ENCODE data around the gene UROC1.

The UROC1 gene

GRCh38 chr3:126543457-126544061, 26.0 kb upstream of the UROC1 start:
- TF ChIP-seq CTCF (IDR thresholded peaks at IDR 0.05), result no peak
- H3K9ac ChIP-seq, result no peak overlapping the region
- no peaks in the 10 kb centered on the region for H3K9me3 ChIP-seq (ENCODE audit: control insufficient read depth, low read length)
- H3K36me3 ChIP-seq (ENCODE audit: control insufficient read depth, insufficient read depth, low read length), result no peaks in the 10 kb centered on the region
- H3K4me3 ChIP-seq (ENCODE audit: low read depth, low read length), result no peak overlapping the region
- no peak overlapping the region for H3K4me2 ChIP-seq (ENCODE audit: low read length)
- no peak overlapping the region for H3K27ac ChIP-seq
- H3K79me2 ChIP-seq, result no peaks in the 10 kb centered on the region
- no peaks in the 10 kb centered on the region for H3K27me3 ChIP-seq (ENCODE audit: control insufficient read depth, insufficient read depth, low read length)
- no peak overlapping the region for H2AFZ ChIP-seq
- H3K4me1 ChIP-seq, result peaks cover 10% of the 10 kb centered on the region

GRCh38 chr3:126542340-126543241, 25.0 kb upstream of the UROC1 start:
- Histone ChIP-seq H3K27me3 (ENCODE audit: control insufficient read depth, insufficient read depth, low read length) (no peaks in the 10 kb centered on the region), H3K9ac (no peak overlapping the region), H3K36me3 (ENCODE audit: control insufficient read depth, insufficient read depth, low read length) (no peaks in the 10 kb centered on the region), H3K27ac (no peak overlapping the region), H3K9me3 (ENCODE audit: control insufficient read depth, low read length) (no peaks in the 10 kb centered on the region), H3K4me3 (ENCODE audit: low read depth, low read length) (no peak overlapping the region), H3K79me2 (no peaks in the 10 kb centered on the region), H3K4me1 (peaks cover 10% of the 10 kb centered on the region), H3K4me2 (ENCODE audit: low read length) (no peak overlapping the region), H2AFZ (no peak overlapping the region)
- no peak for TF ChIP-seq CTCF (IDR thresholded peaks at IDR 0.05)

DNA sequence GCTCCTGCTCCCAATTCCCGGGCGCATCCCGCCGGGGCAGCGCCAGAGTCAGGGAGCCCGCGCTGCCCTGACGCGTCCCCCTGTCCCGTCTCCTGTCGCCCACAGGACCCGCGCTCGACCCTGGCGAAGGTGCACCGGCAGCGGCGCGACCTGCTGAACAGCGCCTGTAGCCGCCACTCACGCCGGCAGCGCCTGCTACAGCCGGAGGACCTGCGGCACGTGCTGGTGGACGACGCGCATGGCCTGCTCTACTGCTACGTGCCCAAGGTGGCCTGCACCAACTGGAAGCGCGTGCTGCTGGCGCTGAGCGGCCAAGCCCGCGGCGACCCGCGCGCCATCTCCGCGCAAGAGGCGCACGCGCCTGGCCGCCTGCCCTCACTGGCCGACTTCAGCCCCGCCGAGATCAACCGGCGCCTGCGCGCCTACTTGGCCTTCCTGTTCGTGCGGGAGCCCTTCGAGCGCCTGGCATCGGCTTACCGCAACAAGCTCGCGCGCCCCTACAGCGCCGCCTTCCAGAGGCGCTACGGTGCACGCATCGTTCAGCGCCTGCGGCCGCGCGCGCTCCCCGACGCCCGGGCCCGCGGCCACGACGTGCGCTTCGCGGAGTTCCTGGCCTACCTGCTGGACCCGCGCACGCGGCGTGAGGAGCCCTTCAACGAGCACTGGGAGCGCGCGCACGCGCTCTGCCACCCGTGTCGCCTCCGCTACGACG, 24.2 kb upstream of the UROC1 start:
- no peaks in the 10 kb centered on the region for H3K36me3 ChIP-seq (ENCODE audit: control insufficient read depth, insufficient read depth, low read length)
- peaks cover 10% of the 10 kb centered on the region for H3K4me1 ChIP-seq
- no peaks in the 10 kb centered on the region for H3K9me3 ChIP-seq (ENCODE audit: control insufficient read depth, low read length)
- TF ChIP-seq CTCF (IDR thresholded peaks at IDR 0.05), result no peak
- no peak overlapping the region for H3K4me2 ChIP-seq (ENCODE audit: low read length)
- H3K27me3 ChIP-seq (ENCODE audit: control insufficient read depth, insufficient read depth, low read length), result no peaks in the 10 kb centered on the region
- H3K79me2 ChIP-seq, result no peaks in the 10 kb centered on the region
- H3K27ac ChIP-seq, result no peak overlapping the region
- H3K4me3 ChIP-seq (ENCODE audit: low read depth, low read length), result no peak overlapping the region
- H2AFZ ChIP-seq, result no peak overlapping the region
- H3K9ac ChIP-seq, result no peak overlapping the region

- H3K27ac ChIP-seq, result no peak overlapping the region
- H3K9me3 ChIP-seq (ENCODE audit: control insufficient read depth, low read length), result no peaks in the 10 kb centered on the region
- H3K9ac ChIP-seq, result no peak overlapping the region
- peak overlapping the region; percentile 41 for H3K4me2 ChIP-seq (ENCODE audit: low read length)
- no peak overlapping the region for H2AFZ ChIP-seq
- no peaks in the 10 kb centered on the region for H3K79me2 ChIP-seq
- no peaks in the 10 kb centered on the region for H3K27me3 ChIP-seq (ENCODE audit: control insufficient read depth, insufficient read depth, low read length)
- no peak overlapping the region for H3K4me3 ChIP-seq (ENCODE audit: low read depth, low read length)
- H3K4me1 ChIP-seq, result peaks cover 10% of the 10 kb centered on the region
- no peaks in the 10 kb centered on the region for H3K36me3 ChIP-seq (ENCODE audit: control insufficient read depth, insufficient read depth, low read length)
- TF ChIP-seq CTCF (IDR thresholded peaks at IDR 0.05), result no peak
Measured at GRCh38 chr3:126540951-126541627, 23.5 kb upstream of the UROC1 start.
